Measurements from ENCODE around the gene ELAVL2. TPM values are rescaled to one million over a fixed set of nuclear protein-coding genes. Genes with fewer than 3 reads are reported as not detected.

Gene ELAVL2
- total RNA-seq, 1 experiment from 2014 or later = 16.8 TPM

DNA sequence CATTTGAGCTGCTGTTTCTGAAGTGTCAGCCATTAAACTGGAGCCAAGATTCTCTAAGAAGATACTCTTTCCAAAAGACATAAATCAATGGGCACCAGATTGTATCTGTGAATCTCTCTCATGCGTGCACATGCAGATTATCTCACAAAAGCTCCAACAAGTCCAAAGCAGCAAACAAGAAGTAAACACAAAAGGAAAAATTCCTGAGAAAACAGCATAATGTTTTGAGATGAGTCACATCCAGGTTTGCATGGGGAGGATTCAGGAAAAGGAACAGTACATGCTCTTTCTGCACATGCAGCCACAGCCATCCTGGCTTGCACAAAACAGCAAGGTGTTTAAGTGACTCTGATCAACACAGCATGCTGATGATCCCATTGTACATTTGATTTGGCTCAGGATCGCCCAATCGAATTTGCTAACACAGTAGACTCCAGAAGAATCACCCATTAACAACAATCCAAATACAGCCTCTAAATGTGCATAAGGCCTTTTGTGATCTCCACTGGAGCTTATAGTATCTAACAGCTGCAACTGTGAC, 143.1 kb downstream of the ELAVL2 start:
- Mint-ChIP-seq H3K4me1 (peaks cover 62 to 66% of the 10 kb centered on the region in 2 experiments), H3K27me3 (ENCODE audit: low read depth) (no peaks in the 10 kb centered on the region), H3K4me3 (no peak overlapping the region), H3K27ac (peak overlapping the region; percentile 6 to 80 (median 77); a peak in 5 of 7 replicates), H3K36me3 (ENCODE audit: insufficient read depth in 1 of 3, low read depth in 3 of 3) (peaks cover 0 to 23% (median 4%) of the 10 kb centered on the region in 3 experiments; a peak in 5 of 7 replicates), H3K9me3 (no peaks in the 10 kb centered on the region)
- H4K91ac ChIP-seq (ENCODE audit: insufficient read length, low read depth, low read length) = no peak overlapping the region
- no peak overlapping the region for H4K8ac ChIP-seq (replicated peaks; ENCODE audit: insufficient read length, low read depth, low read length)
- no peak overlapping the region for H3K4me2 ChIP-seq (ENCODE audit: insufficient read depth, insufficient read length, low read length)
- no peaks in the 10 kb centered on the region for H4K20me1 ChIP-seq (ENCODE audit: control insufficient read depth, insufficient read depth, insufficient read length)
- H4K5ac ChIP-seq (ENCODE audit: insufficient read length, low read depth, low read length) = no peak overlapping the region
- H2AFZ ChIP-seq (ENCODE audit: low read length) = no peak overlapping the region
- no peak overlapping the region for H3T11ph ChIP-seq (ENCODE audit: low read length)
- no peak overlapping the region for H2BK15ac ChIP-seq (ENCODE audit: low read depth, low read length)
- no peaks in the 10 kb centered on the region for H3K27me3 ChIP-seq (ENCODE audit: insufficient read depth, low read length)
- H3K79me1 ChIP-seq (ENCODE audit: insufficient read depth, low read depth, low read length, poor library complexity, severe bottlenecking) = no peaks in the 10 kb centered on the region
- H3K23me2 ChIP-seq (ENCODE audit: insufficient read length, low read depth, low read length, poor library complexity, severe bottlenecking) = no peaks in the 10 kb centered on the region
- no peak overlapping the region for H2AK5ac ChIP-seq (ENCODE audit: insufficient read length, low read length)
- peaks cover 15% of the 10 kb centered on the region; the same call in 1 of the 2 replicates for H3K4me1 ChIP-seq (ENCODE audit: insufficient read depth, low read length)
- no peak overlapping the region for H3K18ac ChIP-seq (ENCODE audit: insufficient read length, low read depth, low read length)
- H3K4ac ChIP-seq (ENCODE audit: low read depth, low read length) = no peak overlapping the region
- H2BK20ac ChIP-seq (ENCODE audit: low read depth, low read length, poor library complexity, severe bottlenecking) = no peak overlapping the region
- no peak overlapping the region for H2BK120ac ChIP-seq (ENCODE audit: low read depth, low read length, poor library complexity, severe bottlenecking)
- no peak overlapping the region for H2BK12ac ChIP-seq (ENCODE audit: insufficient read length, low read depth, low read length)
- H3K23ac ChIP-seq (ENCODE audit: insufficient read length, low read depth, low read length) = no peak overlapping the region
- TF ChIP-seq, protein P1, sequence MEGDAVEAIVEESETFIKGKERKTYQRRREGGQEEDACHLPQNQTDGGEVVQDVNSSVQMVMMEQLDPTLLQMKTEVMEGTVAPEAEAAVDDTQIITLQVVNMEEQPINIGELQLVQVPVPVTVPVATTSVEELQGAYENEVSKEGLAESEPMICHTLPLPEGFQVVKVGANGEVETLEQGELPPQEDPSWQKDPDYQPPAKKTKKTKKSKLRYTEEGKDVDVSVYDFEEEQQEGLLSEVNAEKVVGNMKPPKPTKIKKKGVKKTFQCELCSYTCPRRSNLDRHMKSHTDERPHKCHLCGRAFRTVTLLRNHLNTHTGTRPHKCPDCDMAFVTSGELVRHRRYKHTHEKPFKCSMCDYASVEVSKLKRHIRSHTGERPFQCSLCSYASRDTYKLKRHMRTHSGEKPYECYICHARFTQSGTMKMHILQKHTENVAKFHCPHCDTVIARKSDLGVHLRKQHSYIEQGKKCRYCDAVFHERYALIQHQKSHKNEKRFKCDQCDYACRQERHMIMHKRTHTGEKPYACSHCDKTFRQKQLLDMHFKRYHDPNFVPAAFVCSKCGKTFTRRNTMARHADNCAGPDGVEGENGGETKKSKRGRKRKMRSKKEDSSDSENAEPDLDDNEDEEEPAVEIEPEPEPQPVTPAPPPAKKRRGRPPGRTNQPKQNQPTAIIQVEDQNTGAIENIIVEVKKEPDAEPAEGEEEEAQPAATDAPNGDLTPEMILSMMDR (conservative IDR thresholded peaks at IDR 0.05) = no peak
- H3K9me3 ChIP-seq (ENCODE audit: control insufficient read depth, low read depth, low read length) = no peaks in the 10 kb centered on the region
- H3K27ac ChIP-seq (ENCODE audit: insufficient read length, low read depth, low read length) = peak overlapping the region; percentile 41
- H3K9ac ChIP-seq (ENCODE audit: extremely low read depth, insufficient read length, low read length) = no peak overlapping the region
- H3K14ac ChIP-seq (ENCODE audit: insufficient read depth, low read length) = no peak overlapping the region
- H2BK5ac ChIP-seq (ENCODE audit: insufficient read length, low read length) = no peak overlapping the region
- H3K56ac ChIP-seq (ENCODE audit: insufficient read length, low read depth, low read length) = no peak overlapping the region
- DNase-seq = no peak
- no CpG with 5 or more reads among the region's 3 CpGs for WGBS (ENCODE audit: extremely low coverage, insufficient read length, low lambda C conversion rate)
- peaks cover 2% of the 10 kb centered on the region; the same call in 1 of the 2 replicates for H3K79me2 ChIP-seq (ENCODE audit: insufficient read depth, low read length)
